Neural progenitor cell (in vitro differentiated cells): ENCODE data around the gene PTPRH.

Experiments
- EZH2phosphoT487 ChIP-seq: fragments of 200-600 bp; sonication (generic); IDR thresholded peaks from 2 replicates; pipeline ENCODE4 v1.6.1; 2017; ENCODE audit warnings: antibody characterized with exemption
- TF ChIP-seq, protein P1 (sequence below): fragments of 200-600 bp; sonication (generic); IDR thresholded peaks from 2 replicates; pipeline ENCODE4 v1.5.1; 2017; ENCODE audit warnings: antibody characterized with exemption, mild to moderate bottlenecking

DNA sequence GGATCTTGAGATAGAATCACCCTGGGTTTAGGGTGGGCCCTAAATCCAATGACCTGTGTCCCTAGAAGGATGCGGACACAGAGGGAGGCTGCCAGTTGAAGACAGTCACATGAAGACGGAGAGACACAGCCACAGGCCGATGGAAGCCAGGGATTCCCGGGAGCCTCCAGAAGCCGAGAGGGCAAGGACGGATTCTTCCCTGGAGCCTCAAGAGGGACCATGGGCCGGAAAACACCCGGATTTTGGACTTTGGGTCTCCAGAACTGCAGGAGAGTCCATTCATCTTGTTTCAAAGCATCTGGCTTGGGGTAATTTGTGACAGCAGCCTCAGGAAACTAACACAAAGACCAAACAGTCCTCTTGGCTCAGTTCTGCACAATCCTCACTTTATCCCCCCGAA lies 17.0 kb upstream of the PTPRH start:
- TF ChIP-seq, protein P1, sequence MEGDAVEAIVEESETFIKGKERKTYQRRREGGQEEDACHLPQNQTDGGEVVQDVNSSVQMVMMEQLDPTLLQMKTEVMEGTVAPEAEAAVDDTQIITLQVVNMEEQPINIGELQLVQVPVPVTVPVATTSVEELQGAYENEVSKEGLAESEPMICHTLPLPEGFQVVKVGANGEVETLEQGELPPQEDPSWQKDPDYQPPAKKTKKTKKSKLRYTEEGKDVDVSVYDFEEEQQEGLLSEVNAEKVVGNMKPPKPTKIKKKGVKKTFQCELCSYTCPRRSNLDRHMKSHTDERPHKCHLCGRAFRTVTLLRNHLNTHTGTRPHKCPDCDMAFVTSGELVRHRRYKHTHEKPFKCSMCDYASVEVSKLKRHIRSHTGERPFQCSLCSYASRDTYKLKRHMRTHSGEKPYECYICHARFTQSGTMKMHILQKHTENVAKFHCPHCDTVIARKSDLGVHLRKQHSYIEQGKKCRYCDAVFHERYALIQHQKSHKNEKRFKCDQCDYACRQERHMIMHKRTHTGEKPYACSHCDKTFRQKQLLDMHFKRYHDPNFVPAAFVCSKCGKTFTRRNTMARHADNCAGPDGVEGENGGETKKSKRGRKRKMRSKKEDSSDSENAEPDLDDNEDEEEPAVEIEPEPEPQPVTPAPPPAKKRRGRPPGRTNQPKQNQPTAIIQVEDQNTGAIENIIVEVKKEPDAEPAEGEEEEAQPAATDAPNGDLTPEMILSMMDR: no peak
- TF ChIP-seq EZH2phosphoT487: no peak
